Mesenchymal stem cell (in vitro differentiated cells and primary cell): ENCODE results near the gene RBMS1.

Experiments used
- DNase-seq: peaks from one replicate; pipeline ENCODE4 v3.0.0-alpha.2; 2013
- H2AFZ ChIP-seq: one replicate; pipeline ENCODE4 v1.6.1; 2013; ENCODE audit warnings: low read depth, mild to moderate bottlenecking, control low read depth, inconsistent platforms, low read length, moderate library complexity
- H2AK5ac ChIP-seq: 2 replicates; pipeline ENCODE4 v1.6.1; 2013; ENCODE audit warnings: low read length, moderate library complexity, mild to moderate bottlenecking, inconsistent platforms; ENCODE audit not compliant: severe bottlenecking
- H2BK120ac ChIP-seq: one replicate; pipeline ENCODE4 v1.6.1; 2013; ENCODE audit warnings: low read depth, mild to moderate bottlenecking, inconsistent platforms, low read length, moderate library complexity
- H2BK12ac ChIP-seq, 2 experiments: one replicate each; pipeline ENCODE4 v1.6.1; 2013; ENCODE audit warnings: inconsistent platforms in 2 of 2, low read length in 2 of 2, mild to moderate bottlenecking in 2 of 2, moderate library complexity in 2 of 2, control low read depth in 1 of 2
- H2BK15ac ChIP-seq: one replicate; pipeline ENCODE4 v1.6.1; 2013; ENCODE audit warnings: mild to moderate bottlenecking, low read depth, inconsistent platforms; ENCODE audit not compliant: poor library complexity, severe bottlenecking
- H2BK5ac ChIP-seq: 2 replicates; pipeline ENCODE4 v1.6.1; 2013; ENCODE audit warnings: low read depth, mild to moderate bottlenecking, low read length, control low read depth, inconsistent platforms; ENCODE audit not compliant: poor library complexity, severe bottlenecking
- H3K14ac ChIP-seq, 2 experiments: one replicate each; pipeline ENCODE4 v1.6.1; 2013; ENCODE audit warnings: inconsistent platforms in 2 of 2, low read length in 2 of 2, control low read depth in 1 of 2, mild to moderate bottlenecking in 1 of 2, moderate library complexity in 1 of 2
- H3K18ac ChIP-seq, 2 experiments: one replicate each; pipeline ENCODE4 v1.6.1; 2013; ENCODE audit warnings: inconsistent platforms in 2 of 2, low read length in 2 of 2, control low read depth in 1 of 2, low read depth in 1 of 2, mild to moderate bottlenecking in 1 of 2
- H3K23ac ChIP-seq, 2 experiments: one replicate each; pipeline ENCODE4 v1.6.1; 2013; ENCODE audit warnings: inconsistent platforms in 2 of 2, low read length in 2 of 2, mild to moderate bottlenecking in 2 of 2, moderate library complexity in 2 of 2, control low read depth in 1 of 2
- H3K27ac ChIP-seq: 2 replicates; pipeline ENCODE4 v1.5.1; 2013; ENCODE audit warnings: mild to moderate bottlenecking, moderate library complexity, low read length, control low read depth, inconsistent platforms; ENCODE audit not compliant: poor library complexity, severe bottlenecking
- H3K27me3 ChIP-seq, 2 experiments: 2 replicates each; pipeline versions ENCODE4 v1.6.1 to v1.7.0; 2013; ENCODE audit warnings: low read length in 2 of 2, mild to moderate bottlenecking in 2 of 2, moderate library complexity in 2 of 2, control low read depth in 1 of 2, inconsistent platforms in 1 of 2; ENCODE audit not compliant: control insufficient read depth in 1 of 2, insufficient read depth in 1 of 2
- H3K36me3 ChIP-seq, 2 experiments: 2 replicates each; pipeline versions ENCODE4 v1.6.1 to v1.7.0; 2013; ENCODE audit warnings: low read length in 2 of 2, control low read depth in 1 of 2, inconsistent platforms in 1 of 2, low read depth in 1 of 2, mild to moderate bottlenecking in 1 of 2; ENCODE audit not compliant: insufficient read depth in 2 of 2, control insufficient read depth in 1 of 2
- H3K4ac ChIP-seq, 2 experiments: one replicate each; pipeline ENCODE4 v1.6.1; 2013; ENCODE audit warnings: inconsistent platforms in 2 of 2, low read length in 2 of 2, mild to moderate bottlenecking in 2 of 2, moderate library complexity in 2 of 2, control low read depth in 1 of 2, low read depth in 1 of 2
- H3K4me1 ChIP-seq: 2 replicates; pipeline ENCODE4 v1.6.1; 2013; ENCODE audit warnings: low read depth, low read length, control low read depth; ENCODE audit not compliant: control insufficient read depth, insufficient read depth
- H3K4me2 ChIP-seq: 2 replicates; pipeline ENCODE4 v1.6.1; 2013; ENCODE audit warnings: low read length, mild to moderate bottlenecking, inconsistent platforms; ENCODE audit not compliant: poor library complexity, severe bottlenecking
- H3K4me3 ChIP-seq, 2 experiments: 2 replicates each; pipeline versions ENCODE4 v1.5.1 to v1.7.0; 2013; ENCODE audit warnings: low read length in 2 of 2, mild to moderate bottlenecking in 2 of 2, control low read depth in 1 of 2, low read depth in 1 of 2; ENCODE audit not compliant: insufficient read depth in 1 of 2
- H3K79me1 ChIP-seq: replicated peaks from 2 replicates; pipeline ENCODE4 v1.6.1; 2013; ENCODE audit warnings: mild to moderate bottlenecking, control low read depth, low read length, inconsistent platforms; ENCODE audit not compliant: poor library complexity, severe bottlenecking
- H3K9ac ChIP-seq: 2 replicates; pipeline ENCODE4 v1.7.0; 2013; ENCODE audit warnings: mild to moderate bottlenecking, low read length, moderate library complexity
- H3K9me3 ChIP-seq: 2 replicates; pipeline ENCODE4 v1.7.0; 2013; ENCODE audit warnings: mild to moderate bottlenecking, low read length; ENCODE audit not compliant: control insufficient read depth
- H4K8ac ChIP-seq: one replicate; pipeline ENCODE4 v1.6.1; 2013; ENCODE audit warnings: inconsistent platforms, mild to moderate bottlenecking, low read length, moderate library complexity
- H4K91ac ChIP-seq: one replicate; pipeline ENCODE4 v1.6.1; 2013; ENCODE audit warnings: mild to moderate bottlenecking, low read length, inconsistent platforms
- WGBS: methylation state at CpG from one replicate; pipeline ENCODE4 v1.1.7; 2013; ENCODE audit warnings: mixed read lengths; 5-methylcytosine and 5-hydroxymethylcytosine counted together

RBMS1 gene

DNA sequence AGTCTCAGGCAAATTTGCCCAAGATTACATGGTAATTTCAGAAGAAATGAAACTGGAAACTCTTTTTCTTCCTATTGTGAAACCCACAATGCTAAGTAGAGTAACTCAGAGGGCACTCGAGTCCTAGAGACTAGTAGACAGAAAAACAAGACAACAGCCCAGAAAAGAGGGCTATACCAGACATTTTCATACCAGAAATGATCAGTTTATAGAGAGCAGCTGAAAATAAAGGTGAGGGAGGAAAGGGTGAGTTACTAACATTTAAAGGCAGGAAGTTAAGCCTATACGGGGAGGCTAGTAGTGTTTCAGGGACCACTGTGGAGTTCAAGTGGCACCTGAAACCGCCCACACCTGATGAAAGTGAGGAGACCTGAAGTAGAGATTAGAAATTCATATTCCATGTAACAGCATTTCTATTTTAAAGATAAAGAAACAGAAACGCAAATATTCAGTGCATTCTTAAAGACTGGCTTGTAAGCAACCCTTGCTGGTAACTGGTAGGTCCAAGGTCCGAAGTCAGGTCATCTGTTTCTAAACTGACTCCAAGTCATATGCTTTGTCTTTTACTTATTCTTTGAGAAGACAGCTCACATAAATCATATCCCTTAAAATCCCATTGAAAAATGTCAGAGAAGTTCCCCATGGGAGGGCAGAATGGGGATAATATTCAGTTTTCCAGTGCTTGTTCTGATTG, 148.4 kb downstream of the RBMS1 start:
- H3K36me3 ChIP-seq, result peaks cover 5 to 63% of the 10 kb centered on the region in 2 experiments
- H4K8ac ChIP-seq, result no peak overlapping the region
- H3K18ac ChIP-seq, result no peak overlapping the region
- H3K14ac ChIP-seq, result no peak overlapping the region
- H2BK15ac ChIP-seq, result no peak overlapping the region
- H3K4me2 ChIP-seq, result no peak overlapping the region
- no peak for DNase-seq
- no peaks in the 10 kb centered on the region for H3K27me3 ChIP-seq
- no peak overlapping the region for H3K27ac ChIP-seq
- no peak overlapping the region for H3K4me3 ChIP-seq
- no peak overlapping the region for H2BK5ac ChIP-seq
- H3K9ac ChIP-seq, result no peak overlapping the region
- no peak overlapping the region for H3K4ac ChIP-seq
- H3K79me1 ChIP-seq, result peaks cover 11% of the 10 kb centered on the region
- no peak overlapping the region for H2AK5ac ChIP-seq
- H3K23ac ChIP-seq, result no peak overlapping the region
- no peak overlapping the region for H4K91ac ChIP-seq
- peaks cover 12% of the 10 kb centered on the region for H3K4me1 ChIP-seq
- no peak overlapping the region for H2AFZ ChIP-seq
- 100% methylated on average over 3 of the region's 5 CpGs for WGBS
- H2BK120ac ChIP-seq, result no peak overlapping the region
- no peaks in the 10 kb centered on the region for H3K9me3 ChIP-seq
- no peak overlapping the region for H2BK12ac ChIP-seq

- WGBS, result no CpG with 5 or more reads among the region's 2 CpGs
- H3K27ac ChIP-seq, result peak overlapping the region; percentile 43
- no peak overlapping the region for H2BK120ac ChIP-seq
- no peak overlapping the region for H2BK5ac ChIP-seq
- peaks cover 8% of the 10 kb centered on the region for H3K79me1 ChIP-seq
- no peak overlapping the region for H4K8ac ChIP-seq
- no peak for DNase-seq
- no peaks in the 10 kb centered on the region for H3K27me3 ChIP-seq
- H3K36me3 ChIP-seq, result peaks cover 0 to 60% of the 10 kb centered on the region in 2 experiments
- H3K18ac ChIP-seq, result no peak overlapping the region
- H2AK5ac ChIP-seq, result no peak overlapping the region
- H3K14ac ChIP-seq, result no peak overlapping the region
- H3K4me3 ChIP-seq, result no peak overlapping the region
- peaks cover 9% of the 10 kb centered on the region for H3K4me1 ChIP-seq
- H3K9me3 ChIP-seq, result no peaks in the 10 kb centered on the region
- no peak overlapping the region for H3K4me2 ChIP-seq
- H2AFZ ChIP-seq, result no peak overlapping the region
- H2BK15ac ChIP-seq, result no peak overlapping the region
- H4K91ac ChIP-seq, result no peak overlapping the region
- H2BK12ac ChIP-seq, result no peak overlapping the region
- no peak overlapping the region for H3K4ac ChIP-seq
- H3K9ac ChIP-seq, result no peak overlapping the region
- no peak overlapping the region for H3K23ac ChIP-seq
Observed at GRCh38 chr2:160343404-160343803, 150.2 kb downstream of the RBMS1 start.

DNA sequence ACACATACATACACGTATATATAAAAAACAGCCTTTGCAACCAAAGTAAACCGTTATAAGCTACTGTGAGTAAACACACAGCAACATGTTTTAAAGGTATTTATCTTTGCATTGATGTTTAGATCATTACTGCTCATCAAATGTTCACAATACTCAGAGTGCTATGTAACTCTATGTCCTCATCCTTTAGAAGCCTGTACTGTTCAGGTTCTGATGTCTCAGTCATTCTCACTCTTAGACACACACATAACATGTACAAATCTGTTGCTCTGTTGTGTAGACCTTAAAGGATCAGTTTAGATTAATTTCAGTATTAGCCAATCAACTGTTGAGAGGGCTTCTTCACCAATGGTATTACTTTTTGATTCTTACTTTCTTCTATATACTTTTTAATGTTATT, 153.9 kb downstream of the RBMS1 start:
- Histone ChIP-seq H2BK15ac (no peak overlapping the region), H2AFZ (no peak overlapping the region), H3K27me3 (no peaks in the 10 kb centered on the region), H3K4ac (no peak overlapping the region), H3K4me3 (no peak overlapping the region), H2BK5ac (no peak overlapping the region), H2BK12ac (no peak overlapping the region), H3K27ac (no peak overlapping the region), H3K4me1 (peaks cover 10% of the 10 kb centered on the region), H3K23ac (no peak overlapping the region), H2BK120ac (no peak overlapping the region), H3K14ac (no peak overlapping the region), H3K9me3 (no peaks in the 10 kb centered on the region), H3K4me2 (no peak overlapping the region), H4K91ac (no peak overlapping the region), H3K79me1 (peaks cover 12% of the 10 kb centered on the region), H4K8ac (no peak overlapping the region), H2AK5ac (no peak overlapping the region), H3K9ac (peak overlapping the region; percentile 60), H3K36me3 (peaks cover 0 to 46% of the 10 kb centered on the region in 2 experiments), H3K18ac (no peak overlapping the region)
- WGBS, result no CpG with 5 or more reads among the region's 2 CpGs
- no peak for DNase-seq

DNA sequence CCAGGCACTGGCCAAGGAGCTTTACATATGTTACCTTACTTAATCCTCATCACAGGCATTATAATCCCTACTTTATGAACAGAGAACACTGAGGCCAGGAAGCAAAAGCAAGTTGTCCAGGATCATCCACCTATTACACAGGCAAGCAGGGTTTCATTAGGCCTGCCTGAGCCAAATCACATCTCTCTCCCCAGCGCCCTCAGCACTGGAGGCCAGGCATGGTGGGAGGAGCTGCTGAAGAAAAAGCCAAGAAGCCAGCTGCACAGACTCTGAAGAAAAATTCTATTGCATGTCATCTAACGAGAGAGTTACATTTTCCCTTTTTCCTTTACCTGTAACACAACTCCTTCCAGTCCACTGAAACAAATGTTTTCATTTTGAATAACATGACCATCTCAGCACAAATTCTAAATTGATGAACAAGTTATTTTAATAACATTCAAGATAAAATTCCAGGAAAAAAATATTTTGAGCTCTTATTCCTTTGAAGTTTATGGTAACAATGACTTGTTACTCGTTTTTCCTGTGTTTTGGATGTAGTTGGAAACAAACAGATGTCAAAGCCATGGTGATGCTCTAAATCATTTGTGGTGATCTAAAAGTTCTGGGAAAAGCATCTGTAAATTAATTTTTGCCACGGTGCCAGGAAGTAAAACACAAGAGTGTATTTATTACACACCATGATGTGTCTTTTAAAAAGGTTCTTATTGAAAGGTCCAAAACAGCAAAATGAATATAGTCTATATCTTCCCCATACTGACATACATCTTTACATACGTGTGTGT, 154.5 kb downstream of the RBMS1 start:
- Histone ChIP-seq H2BK12ac (no peak overlapping the region), H2BK15ac (no peak overlapping the region), H3K14ac (no peak overlapping the region), H3K4ac (no peak overlapping the region), H3K23ac (no peak overlapping the region), H3K9ac (peak overlapping the region; percentile 60), H3K4me1 (peaks cover 10% of the 10 kb centered on the region), H2AFZ (no peak overlapping the region), H3K27ac (no peak overlapping the region), H2BK5ac (no peak overlapping the region), H2BK120ac (no peak overlapping the region), H3K9me3 (no peaks in the 10 kb centered on the region), H4K91ac (no peak overlapping the region), H3K4me3 (no peak overlapping the region), H3K79me1 (peaks cover 16% of the 10 kb centered on the region), H3K18ac (no peak overlapping the region), H3K36me3 (peaks cover 0 to 46% of the 10 kb centered on the region in 2 experiments), H3K27me3 (no peaks in the 10 kb centered on the region), H2AK5ac (no peak overlapping the region), H3K4me2 (no peak overlapping the region), H4K8ac (no peak overlapping the region)
- 50% methylated on average over 3 of the region's 5 CpGs for WGBS
- DNase-seq, result peak; percentile 43
